GM12878 (cell line): ENCODE results near the gene PRRG4. TPM values are rescaled to one million over a fixed set of nuclear protein-coding genes. Genes with fewer than 3 reads are reported as not detected.

Experiments
- ATAC-seq: fragments of 200-7000 bp; cut with Tn5 transposase; 3 replicates; pipeline ENCODE4 v1.9.1; 2020; ENCODE audit warnings: mild to moderate bottlenecking, moderate library complexity
- BruUV-seq: library from RNA; stranded (reverse); fragments of 400-500 nt; replicated peaks from 2 replicates; lab custom pipeline; 2021; lab: Mats Ljungman, UMichigan
- CTCF ChIA-PET: fragments of 300-600 bp; sonication (Branson Sonifier 250); formaldehyde crosslinking; extraction: SDS; loops from one replicate; lab custom pipeline; 2021; ENCODE audit warnings: inconsistent platforms; lab: Yijun Ruan, JAX
- POLR2A ChIA-PET: fragments of 350-600 bp; formaldehyde crosslinking; extraction: SDS; loops from one replicate; lab custom pipeline; 2021; ENCODE audit warnings: inconsistent platforms; lab: Charles Lee
- RAD21 ChIA-PET: fragments of 300-600 bp; sonication (Branson Sonifier 250); formaldehyde crosslinking; loops from one replicate; lab custom pipeline; 2023; ENCODE audit warnings: antibody characterized with exemption; ENCODE audit not compliant: unreplicated experiment; lab: Charles Lee
- SMC1A ChIA-PET: fragments of 300-600 bp; sonication (Branson Sonifier 250); formaldehyde crosslinking; loops from one replicate; lab custom pipeline; 2023; ENCODE audit not compliant: unreplicated experiment, uncharacterized antibody; lab: Charles Lee
- DNase-seq: peaks from one replicate; pipeline ENCODE4 v3.0.0-alpha.2; 2011; ENCODE audit warnings: low read depth, low spot score
- FAIRE-seq: peaks from 3 replicates; lab custom pipeline; 2011; peaks lifted over from hg19 to GRCh38; lab: Jason Lieb, UNC
- H2AFZ ChIP-seq: 2 replicates; pipeline ENCODE4 v1.6.0; 2011; ENCODE audit warnings: low read depth, low read length, control low read depth; ENCODE audit not compliant: control insufficient read depth
- H3K27ac ChIP-seq: 2 replicates; pipeline ENCODE4 v1.5.1; 2011; ENCODE audit warnings: control low read depth; ENCODE audit not compliant: control insufficient read depth, insufficient read depth
- H3K27me3 ChIP-seq, 2 experiments: replicated peaks in 1 of 2; 2 replicates each; pipeline versions ENCODE4 v1.6.0 to v1.6.1; 2011; ENCODE audit warnings: low read length in 1 of 2; ENCODE audit not compliant: control insufficient read depth in 2 of 2, insufficient read depth in 2 of 2
- H3K36me3 ChIP-seq, 2 experiments: 2 replicates each; pipeline ENCODE4 v1.5.1; 2011; ENCODE audit warnings: low read length in 1 of 2; ENCODE audit not compliant: control insufficient read depth in 2 of 2, insufficient read depth in 2 of 2
- H3K4me1 ChIP-seq: 2 replicates; pipeline ENCODE4 v1.6.1; 2011; ENCODE audit warnings: mild to moderate bottlenecking, low read length, moderate library complexity, mixed read lengths; ENCODE audit not compliant: control insufficient read depth, insufficient read depth
- H3K4me2 ChIP-seq: 2 replicates; pipeline ENCODE4 v1.6.0; 2011; ENCODE audit warnings: control low read depth; ENCODE audit not compliant: control insufficient read depth, insufficient read depth
- H3K4me3 ChIP-seq: fragments of 200-600 bp; sonication (generic); 2 replicates; pipeline ENCODE4 v1.5.1; 2016
- H3K79me2 ChIP-seq: 2 replicates; pipeline ENCODE4 v1.6.0; 2011; ENCODE audit warnings: low read length; ENCODE audit not compliant: control insufficient read depth, insufficient read depth
- H3K9ac ChIP-seq: 2 replicates; pipeline ENCODE4 v1.8.0; 2011; ENCODE audit warnings: low read length, control low read depth, mixed read lengths; ENCODE audit not compliant: control insufficient read depth, insufficient read depth
- H3K9me3 ChIP-seq: replicated peaks from 3 replicates; pipeline ENCODE4 v1.5.1; 2011; ENCODE audit warnings: mild to moderate bottlenecking, low read length; ENCODE audit not compliant: control insufficient read depth, insufficient read depth
- H4K20me1 ChIP-seq: 2 replicates; pipeline ENCODE4 v1.6.0; 2011; ENCODE audit not compliant: control insufficient read depth, insufficient read depth
- CBX3 ChIP-seq: fragments of 200-600 bp; sonication (generic); IDR thresholded peaks from 2 replicates; pipeline ENCODE4 v1.6.1; 2016; ENCODE audit warnings: low read depth, borderline replicate concordance
- CHD1 ChIP-seq: IDR thresholded peaks from 2 replicates; pipeline ENCODE4 v1.6.1; 2012; ENCODE audit warnings: low read depth, low read length, improper control_type of control experiment
- CREB1 ChIP-seq: IDR thresholded peaks from 2 replicates; pipeline ENCODE4 v1.6.1; 2012; ENCODE audit warnings: low read depth, mild to moderate bottlenecking, inconsistent platforms
- FOXK2 ChIP-seq: fragments of 450-650 bp; IDR thresholded peaks from 2 replicates; pipeline ENCODE4 v1.6.1; 2017; ENCODE audit warnings: mild to moderate bottlenecking, moderate library complexity
- GATAD2B ChIP-seq: fragments of 450-650 bp; conservative IDR thresholded peaks from 2 replicates; pipeline ENCODE4 v1.6.1; 2017; ENCODE audit warnings: low read depth, mild to moderate bottlenecking, moderate library complexity
- IRF5 ChIP-seq: fragments of 450-650 bp; IDR thresholded peaks from 2 replicates; pipeline ENCODE4 v1.6.1; 2017; ENCODE audit warnings: borderline replicate concordance
- POU2F2 ChIP-seq: IDR thresholded peaks from 3 replicates; pipeline ENCODE4 v1.6.1; 2011; ENCODE audit warnings: low read depth, mild to moderate bottlenecking, low read length, borderline replicate concordance
- RBBP5 ChIP-seq: fragments of 200-600 bp; sonication (generic); conservative IDR thresholded peaks from 2 replicates; pipeline ENCODE4 v1.6.1; 2016
- SREBF2 ChIP-seq: IDR thresholded peaks from 2 replicates; pipeline ENCODE4 v1.6.1; 2012; ENCODE audit warnings: mild to moderate bottlenecking, low read length
- SUPT20H ChIP-seq: IDR thresholded peaks from 2 replicates; pipeline ENCODE4 v1.6.1; 2011; ENCODE audit warnings: low read depth, mild to moderate bottlenecking, low read length, moderate library complexity, borderline replicate concordance; ENCODE audit not compliant: control insufficient read depth
- TBL1XR1 ChIP-seq: IDR thresholded peaks from 2 replicates; pipeline ENCODE4 v1.6.1; 2012; ENCODE audit warnings: low read depth, low read length, improper control_type of control experiment
- ZNF384 ChIP-seq: IDR thresholded peaks from 2 replicates; pipeline ENCODE4 v1.6.1; 2012; ENCODE audit warnings: low read depth, mild to moderate bottlenecking, low read length, improper control_type of control experiment, borderline replicate concordance
- WGBS: methylation state at CpG from one replicate; pipeline ENCODE4 v1.1.6; 2016; ENCODE audit warnings: low lambda C conversion rate; ENCODE audit not compliant: insufficient replicate concordance, insufficient coverage; ENCODE audit errors: missing lambda C conversion rate; 5-methylcytosine and 5-hydroxymethylcytosine counted together
- in situ Hi-C: fragments of 300-500 bp; cut with MboI; formaldehyde crosslinking; loops from 9 replicates; pipeline ENCODE4 v1.14.3; 2018; ENCODE audit warnings: mixed read lengths
- intact Hi-C: fragments of 100-400 bp; cut with micrococcal nuclease; formaldehyde crosslinking; loops from one replicate; pipeline ENCODE4 v1.14.2; 2022; ENCODE audit not compliant: unreplicated experiment
- polyA plus RNA-seq, 11 experiments: library from polyadenylated mRNA; depleted of rRNA in 4 of 11; unstranded in 6 of 11; stranded (reverse) in 5 of 11; fragments of >200 nt; fragmentation: Nextera tagmentation in 4 of 11; fragmentation: Illumina TruSeq in 1 of 11; extraction: Ambion mirVana in 4 of 11; extraction: Trizol in 1 of 11; gene quantifications; 1 replicate in 1 of 11; 2 replicates in 10 of 11; pipeline versions ENCODE4 v1.2.1 to v1.2.3, GENCODE V29; 2011 to 2016; ENCODE audit warnings: inconsistent platforms in 2 of 11, missing spikeins in 2 of 11, low read depth in 1 of 11
- total RNA-seq, 4 experiments: library from RNA; depleted of rRNA in 3 of 4; stranded (reverse); fragments of >200 nt in 3 of 4; fragmentation: Illumina TruSeq in 1 of 4; extraction: Trizol in 1 of 4; gene quantifications; 2 replicates each; pipeline versions ENCODE4 v1.2.1 to v1.2.3, GENCODE V29; 2013 to 2021
- TF ChIP-seq, protein P1 (sequence below): fragments of 450-650 bp; IDR thresholded peaks from 2 replicates; pipeline ENCODE4 v1.6.1; 2017; ENCODE audit warnings: low read depth, mild to moderate bottlenecking, moderate library complexity
- TF ChIP-seq, protein P2 (sequence below): fragments of 150-350 bp; IDR thresholded peaks from 2 replicates; pipeline ENCODE4 v1.6.1; 2014; ENCODE audit warnings: mild to moderate bottlenecking, low read depth, low read length
- TF ChIP-seq, protein P3 (sequence below): fragments of 450-650 bp; IDR thresholded peaks from 2 replicates; pipeline ENCODE4 v1.6.1; 2014; ENCODE audit warnings: mild to moderate bottlenecking

The PRRG4 gene
- total and polyA plus RNA-seq, 10 of the 15 experiments (the other 5 are each of a cell fraction or from before 2014, with no cell fraction given): 0.55 to 4.9 (median 1.9) TPM

DNA sequence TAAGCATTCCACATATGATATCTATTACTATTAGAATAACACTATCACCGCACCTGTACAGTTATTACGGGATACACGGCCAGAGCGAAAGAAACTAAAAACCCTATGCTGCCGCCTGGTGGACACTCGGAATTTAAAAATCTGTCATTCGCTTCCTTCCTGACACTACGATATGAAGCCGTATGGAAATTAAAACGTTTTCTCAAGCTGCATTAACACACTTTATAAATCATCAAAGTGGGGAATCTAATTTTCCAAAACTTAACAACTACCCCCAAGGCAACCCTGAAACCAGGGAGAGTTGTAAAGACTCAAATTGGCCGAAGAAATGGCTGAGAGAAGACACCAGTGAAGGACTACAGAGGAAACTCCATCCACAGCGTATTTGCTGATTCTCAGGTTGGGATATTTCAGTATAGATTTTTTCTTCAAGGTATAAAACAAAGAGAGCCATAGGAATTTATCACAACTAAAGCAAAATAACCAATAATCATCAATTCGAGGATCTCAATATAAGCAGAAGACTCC is 36.7 kb upstream of the PRRG4 start (continued):
- TF ChIP-seq, protein P1, sequence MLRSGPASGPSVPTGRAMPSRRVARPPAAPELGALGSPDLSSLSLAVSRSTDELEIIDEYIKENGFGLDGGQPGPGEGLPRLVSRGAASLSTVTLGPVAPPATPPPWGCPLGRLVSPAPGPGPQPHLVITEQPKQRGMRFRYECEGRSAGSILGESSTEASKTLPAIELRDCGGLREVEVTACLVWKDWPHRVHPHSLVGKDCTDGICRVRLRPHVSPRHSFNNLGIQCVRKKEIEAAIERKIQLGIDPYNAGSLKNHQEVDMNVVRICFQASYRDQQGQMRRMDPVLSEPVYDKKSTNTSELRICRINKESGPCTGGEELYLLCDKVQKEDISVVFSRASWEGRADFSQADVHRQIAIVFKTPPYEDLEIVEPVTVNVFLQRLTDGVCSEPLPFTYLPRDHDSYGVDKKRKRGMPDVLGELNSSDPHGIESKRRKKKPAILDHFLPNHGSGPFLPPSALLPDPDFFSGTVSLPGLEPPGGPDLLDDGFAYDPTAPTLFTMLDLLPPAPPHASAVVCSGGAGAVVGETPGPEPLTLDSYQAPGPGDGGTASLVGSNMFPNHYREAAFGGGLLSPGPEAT: no peak
- TF ChIP-seq, protein P2, sequence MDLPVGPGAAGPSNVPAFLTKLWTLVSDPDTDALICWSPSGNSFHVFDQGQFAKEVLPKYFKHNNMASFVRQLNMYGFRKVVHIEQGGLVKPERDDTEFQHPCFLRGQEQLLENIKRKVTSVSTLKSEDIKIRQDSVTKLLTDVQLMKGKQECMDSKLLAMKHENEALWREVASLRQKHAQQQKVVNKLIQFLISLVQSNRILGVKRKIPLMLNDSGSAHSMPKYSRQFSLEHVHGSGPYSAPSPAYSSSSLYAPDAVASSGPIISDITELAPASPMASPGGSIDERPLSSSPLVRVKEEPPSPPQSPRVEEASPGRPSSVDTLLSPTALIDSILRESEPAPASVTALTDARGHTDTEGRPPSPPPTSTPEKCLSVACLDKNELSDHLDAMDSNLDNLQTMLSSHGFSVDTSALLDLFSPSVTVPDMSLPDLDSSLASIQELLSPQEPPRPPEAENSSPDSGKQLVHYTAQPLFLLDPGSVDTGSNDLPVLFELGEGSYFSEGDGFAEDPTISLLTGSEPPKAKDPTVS: no peak

DNA sequence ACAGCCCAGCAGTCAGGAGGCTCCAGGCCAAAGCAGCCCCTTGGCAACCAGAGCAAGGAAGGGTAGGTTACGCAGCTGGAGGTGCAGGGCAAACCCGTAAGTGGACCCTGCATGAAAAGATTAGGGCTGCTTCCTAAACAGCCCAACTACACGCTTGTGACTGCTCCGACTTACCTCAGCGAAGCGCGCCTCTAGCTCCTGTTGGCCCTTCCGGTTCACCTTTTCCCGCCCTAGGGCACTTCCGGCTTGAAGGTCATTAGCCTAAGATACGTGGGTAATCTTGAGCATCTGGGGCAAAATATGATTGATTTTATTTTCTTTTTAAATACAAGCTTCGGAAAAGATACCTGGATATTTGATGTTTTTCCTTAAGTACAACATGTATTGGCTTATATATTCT is 35.3 kb upstream of the PRRG4 start, which contains the start of gene CCDC73:
CCDC73 (minus strand) TSS at position 224 of the 400 bp plus-strand sequence. CDS start 34,419 bp downstream, outside the sequence.
- intact Hi-C loops: no loop called here
- H3K9ac ChIP-seq: no peak within 1 kb of the TSS
- FAIRE-seq: no peak
- TF ChIP-seq CBX3 (no peak), IRF5 (no peak), CHD1 (no peak), CREB1 (no peak), FOXK2 (no peak), POU2F2 (no peak), GATAD2B (no peak), SREBF2 (no peak), ZNF384 (no peak), TBL1XR1 (no peak), RBBP5 (no peak), SUPT20H (no peak)
- TF ChIP-seq, protein P1: no peak
- TF ChIP-seq, protein P3, sequence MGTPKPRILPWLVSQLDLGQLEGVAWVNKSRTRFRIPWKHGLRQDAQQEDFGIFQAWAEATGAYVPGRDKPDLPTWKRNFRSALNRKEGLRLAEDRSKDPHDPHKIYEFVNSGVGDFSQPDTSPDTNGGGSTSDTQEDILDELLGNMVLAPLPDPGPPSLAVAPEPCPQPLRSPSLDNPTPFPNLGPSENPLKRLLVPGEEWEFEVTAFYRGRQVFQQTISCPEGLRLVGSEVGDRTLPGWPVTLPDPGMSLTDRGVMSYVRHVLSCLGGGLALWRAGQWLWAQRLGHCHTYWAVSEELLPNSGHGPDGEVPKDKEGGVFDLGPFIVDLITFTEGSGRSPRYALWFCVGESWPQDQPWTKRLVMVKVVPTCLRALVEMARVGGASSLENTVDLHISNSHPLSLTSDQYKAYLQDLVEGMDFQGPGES: no peak

More for the DNA sequence above, 35.3 kb upstream of the PRRG4 start, which contains the start of gene CCDC73:
- H2AFZ ChIP-seq: no peak within 1 kb of the TSS
- in situ Hi-C loops: loop anchor here (5.0 kb wide), 1 partner anchor 472 kb away; no protein-coding TSS in a partner anchor
- no TSS peak for BruUV-seq
- no peaks in the 10 kb centered on the region for H3K27me3 ChIP-seq
- ChIA-PET POLR2A (interaction anchor here (0.6 kb wide), 1 partner anchor 96 kb away, joined by 3 read pairs; no protein-coding TSS in a partner anchor), CTCF (interaction anchor here (0.6 to 6.6 kb wide), 9 partner anchors 15 to 1652 kb away, joined by 3 to 82 read pairs (median 4); no protein-coding TSS in a partner anchor), RAD21 (no interaction called here), SMC1A (interaction anchor here (0.6 to 2.4 kb wide), 4 partner anchors 14 to 471 kb away, joined by 3 to 8 read pairs (median 4); no protein-coding TSS in a partner anchor)
- 95% methylated on average over 12 of the region's 12 CpGs for WGBS
- DNase-seq (no peak), ATAC-seq (no peak)
- no peak within 1 kb of the TSS for H3K4me2 ChIP-seq
- H4K20me1 ChIP-seq: no peaks in the 10 kb centered on the region
- H3K79me2 ChIP-seq: no peaks in the 10 kb centered on the region
- no peaks in the 10 kb centered on the region for H3K36me3 ChIP-seq
- H3K4me3 ChIP-seq: no peak within 1 kb of the TSS
- no peaks in the 10 kb centered on the region for H3K4me1 ChIP-seq
- H3K27ac ChIP-seq: no peak within 1 kb of the TSS
- no peaks in the 10 kb centered on the region for H3K9me3 ChIP-seq
